GM18520 (cell line): ENCODE results near the gene MEX3B.
"Not testable (repeated sequence)": the region's sequence is repeated elsewhere in the genome, so short reads cannot be mapped to it uniquely, and the experiment has no call there.

Source experiments
- ATAC-seq: cut with Tn5 transposase; IDR thresholded peaks from one replicate; pipeline ENCODE4 v1.9.1; 2021; ENCODE audit not compliant: unreplicated experiment

The MEX3B gene

DNA sequence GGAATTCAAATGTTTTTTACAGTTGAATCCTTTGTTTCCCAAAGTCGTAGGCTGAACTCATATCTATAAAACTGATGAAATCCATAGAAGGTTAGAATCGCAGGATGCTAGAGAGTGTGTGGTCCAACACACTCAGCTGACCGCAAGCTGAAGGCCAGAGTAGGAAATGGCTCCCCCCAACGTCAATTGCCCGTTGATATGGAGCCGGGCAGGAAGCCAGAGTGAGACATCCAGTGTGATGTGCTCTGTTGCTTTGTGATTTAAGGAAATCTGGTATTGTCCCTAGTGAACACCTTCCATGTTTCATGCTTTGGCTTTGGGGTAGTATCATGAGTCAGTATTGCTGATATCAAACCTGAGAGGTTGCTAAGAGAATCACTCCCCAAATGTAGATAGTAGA lies 5.8 kb upstream of the MEX3B start:
- ATAC-seq, result no peak

DNA sequence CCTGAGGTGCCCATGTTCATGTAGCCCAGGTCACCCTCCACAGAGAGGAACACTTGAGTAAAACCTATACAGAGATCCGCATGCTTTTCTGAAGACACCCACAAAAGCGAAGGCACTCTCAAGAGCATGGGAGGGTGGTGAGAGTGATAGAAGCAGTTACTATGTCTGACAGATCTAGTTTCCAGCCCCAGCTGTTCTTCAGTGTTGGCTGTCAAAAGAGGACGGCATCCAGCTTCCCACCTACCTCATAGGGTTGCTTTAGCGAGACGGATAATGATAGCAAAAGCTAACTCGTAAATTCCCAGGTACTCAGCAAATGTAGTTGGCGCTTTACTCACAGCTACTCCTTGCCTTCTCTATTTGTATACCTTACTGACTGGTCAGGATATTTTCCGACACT lies 3.0 kb upstream of the MEX3B start:
- no peak for ATAC-seq

DNA sequence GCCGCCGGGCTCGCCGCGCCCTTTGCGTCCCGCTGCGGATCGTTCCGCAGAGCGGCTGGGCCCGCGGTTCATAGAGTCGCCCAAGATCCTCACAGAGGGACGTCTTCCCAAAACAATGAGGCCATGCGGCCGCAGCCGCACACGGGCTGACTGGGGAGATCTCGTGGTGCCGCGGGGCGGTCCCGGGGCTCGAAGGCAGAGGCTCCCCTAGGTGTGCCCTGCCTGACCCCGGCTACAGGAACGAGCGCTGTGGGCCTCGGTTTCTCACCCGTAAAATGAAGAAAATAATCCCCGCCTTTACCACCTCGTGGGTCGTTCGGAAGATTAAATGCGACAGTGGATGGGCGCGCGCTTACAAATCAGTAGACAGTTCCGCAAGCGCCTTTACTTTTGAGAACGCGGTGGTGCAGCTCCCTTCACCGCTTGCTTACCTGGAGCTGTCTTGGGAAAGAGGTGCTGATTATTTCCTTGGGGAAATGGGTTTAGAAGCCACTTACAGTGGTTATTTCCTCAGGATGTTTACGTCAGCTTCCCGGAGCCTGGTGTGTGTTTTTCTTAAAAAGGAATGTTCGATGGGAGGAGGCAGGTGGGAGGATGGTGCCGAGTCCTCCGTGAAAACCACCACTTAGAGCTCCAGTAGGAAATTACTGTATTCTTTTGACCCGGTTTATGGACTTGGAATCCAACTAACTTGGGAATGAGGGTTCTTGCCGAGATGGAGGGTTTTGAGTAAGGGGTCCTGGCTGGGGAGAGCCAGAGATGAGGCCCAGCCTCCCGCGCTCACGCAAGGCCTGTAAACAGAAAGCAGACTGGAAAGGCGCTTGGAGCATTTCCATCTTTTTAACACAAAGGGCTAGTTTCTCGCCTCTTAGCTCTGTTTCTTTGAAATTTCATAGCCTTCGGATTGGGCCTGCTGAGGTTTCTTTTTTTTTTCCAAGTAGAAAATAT lies 1.9 kb upstream of the MEX3B start:
- ATAC-seq, result no peak

DNA sequence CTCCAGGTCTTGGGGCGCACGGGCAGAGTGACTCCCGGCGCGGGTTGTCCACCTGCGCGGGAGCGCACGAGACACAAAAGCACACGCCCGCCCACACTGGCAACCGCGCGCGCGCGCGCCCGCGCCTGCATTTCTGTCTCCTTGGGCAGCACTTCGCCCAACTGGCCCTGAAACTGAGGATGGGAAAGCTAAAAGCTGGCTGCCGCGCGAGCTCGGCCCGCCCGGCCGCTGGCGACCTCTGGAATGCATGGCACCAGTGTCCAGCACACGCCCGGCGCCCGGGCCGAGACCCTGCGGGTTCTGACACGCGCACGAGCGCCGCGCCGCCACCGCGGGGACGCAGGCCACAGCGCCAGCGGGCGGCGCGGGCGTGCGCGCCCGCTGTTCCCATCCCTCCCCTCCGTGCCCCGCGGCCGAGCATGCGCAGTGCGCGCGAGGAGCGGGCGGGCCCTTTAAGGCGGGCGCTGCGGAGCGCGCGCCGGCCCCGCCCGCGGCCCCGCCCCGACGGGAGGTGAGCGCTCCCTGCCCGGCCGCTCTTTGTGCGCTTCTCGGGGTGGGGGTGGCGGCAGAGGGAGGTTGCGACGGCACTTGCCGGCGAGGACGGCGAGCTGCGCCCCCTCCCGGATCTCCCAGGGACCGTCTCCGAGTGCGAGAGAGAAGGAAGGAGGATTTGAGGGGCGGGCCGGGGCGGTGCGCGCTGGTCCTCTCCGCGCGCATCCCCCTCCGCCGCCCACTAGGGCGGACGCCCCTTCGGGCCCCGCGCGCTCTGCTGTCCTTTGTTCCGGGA lies 1.0 kb upstream of the MEX3B start:
- peak; percentile 52 for ATAC-seq

DNA sequence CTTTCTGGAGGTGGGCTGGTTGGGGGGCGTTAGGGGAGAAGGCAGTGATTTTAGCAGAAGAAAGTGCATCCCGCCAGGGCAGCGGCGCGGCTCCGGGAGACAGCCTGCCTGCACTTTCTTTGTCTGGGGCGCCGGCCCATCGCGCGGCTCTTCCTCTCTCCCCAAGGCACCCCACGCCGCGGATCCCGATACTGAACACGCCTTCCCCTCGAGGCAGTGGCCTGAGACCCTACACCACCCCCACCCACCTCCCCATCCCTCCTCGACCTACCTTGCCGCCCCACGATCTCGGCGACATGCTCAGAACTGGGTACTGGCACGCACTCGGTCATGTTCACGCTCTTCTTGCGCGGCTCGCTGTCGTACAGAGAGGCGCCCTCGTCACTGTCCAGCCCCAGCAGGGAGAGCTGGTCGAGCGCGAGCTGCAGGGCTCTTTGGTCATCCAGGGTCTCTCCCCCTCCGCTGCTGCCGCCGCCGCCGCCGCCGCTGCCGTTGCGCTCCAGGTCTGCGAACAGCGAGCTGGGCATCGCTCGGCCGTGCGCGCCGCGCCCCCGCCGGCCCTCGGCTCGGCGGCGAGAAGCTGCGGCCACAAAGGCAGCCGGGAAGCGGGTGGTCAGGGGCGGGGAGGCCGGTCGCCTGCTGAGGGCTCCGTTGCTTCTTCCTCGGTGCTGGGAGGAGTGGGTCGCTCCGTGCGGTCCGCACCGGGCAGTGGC lies 483 bp downstream of the MEX3B start:
- no peak for ATAC-seq

DNA sequence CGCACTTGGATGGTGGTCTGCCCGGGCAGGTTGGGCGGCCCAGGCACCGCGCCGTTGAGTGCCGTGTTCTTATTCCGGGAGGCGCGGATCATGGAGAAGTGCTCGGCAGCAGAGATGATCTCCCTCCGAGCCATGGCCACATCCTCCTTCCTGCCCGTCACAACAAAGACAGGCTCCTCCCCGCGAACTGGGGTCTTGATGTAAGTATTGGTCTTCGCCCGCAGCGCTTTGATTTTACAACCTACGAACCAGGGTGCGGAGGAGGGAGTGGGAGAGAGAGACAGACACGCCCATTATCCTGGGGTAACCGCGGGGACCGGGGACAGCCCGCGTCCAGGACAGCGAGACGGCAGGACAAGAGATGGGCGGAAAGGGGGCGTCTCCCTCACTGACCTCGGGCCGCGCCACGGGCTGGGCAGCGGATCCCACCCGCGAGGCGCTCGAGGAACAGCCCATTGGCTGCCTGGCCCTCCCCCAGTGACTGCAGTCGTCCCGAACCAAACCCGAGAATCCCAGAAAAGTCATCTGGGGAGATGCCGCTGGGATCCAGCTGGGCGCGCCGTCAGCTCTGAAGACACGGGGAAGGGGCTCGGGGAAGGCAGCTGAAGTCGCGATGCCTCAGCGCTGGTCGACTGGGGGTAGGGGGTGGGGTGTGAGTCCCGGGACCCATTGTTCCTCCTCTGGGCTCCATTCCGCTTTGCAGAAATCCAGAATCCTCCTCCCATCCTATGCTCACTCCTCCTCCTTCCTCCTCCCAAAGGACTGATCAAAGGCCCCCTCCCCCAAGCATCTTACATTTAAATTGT lies 1.2 kb downstream of the MEX3B start:
- no peak for ATAC-seq

DNA sequence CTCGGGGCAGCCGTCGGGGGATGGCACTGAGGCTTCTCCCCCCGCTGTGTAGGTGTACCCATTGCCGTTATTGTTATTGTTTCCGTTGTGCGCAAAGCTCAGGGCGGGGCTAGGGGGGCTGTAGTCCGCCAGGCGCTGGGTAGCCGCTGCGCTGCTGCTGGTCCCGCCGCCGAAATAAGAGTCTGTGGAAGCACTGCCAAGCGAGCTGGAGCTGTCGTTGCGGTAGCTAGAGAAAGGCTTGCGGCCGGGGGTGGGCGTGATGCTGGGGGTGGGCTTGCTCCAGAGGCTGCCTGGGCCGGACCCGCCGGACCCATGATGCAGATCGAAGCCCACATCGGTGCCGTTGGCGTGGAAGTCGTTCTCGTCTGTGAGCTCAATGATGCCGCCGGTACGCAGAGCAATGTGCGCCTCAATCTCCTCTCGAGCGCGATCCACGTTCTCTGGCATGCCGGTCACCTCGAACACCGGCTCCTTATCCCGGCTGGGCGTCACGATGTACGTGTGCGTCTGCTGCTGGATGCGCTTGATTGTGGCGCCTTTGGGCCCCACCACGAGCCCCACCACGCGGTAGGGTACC lies 1.9 kb downstream of the MEX3B start:
- no peak for ATAC-seq

DNA sequence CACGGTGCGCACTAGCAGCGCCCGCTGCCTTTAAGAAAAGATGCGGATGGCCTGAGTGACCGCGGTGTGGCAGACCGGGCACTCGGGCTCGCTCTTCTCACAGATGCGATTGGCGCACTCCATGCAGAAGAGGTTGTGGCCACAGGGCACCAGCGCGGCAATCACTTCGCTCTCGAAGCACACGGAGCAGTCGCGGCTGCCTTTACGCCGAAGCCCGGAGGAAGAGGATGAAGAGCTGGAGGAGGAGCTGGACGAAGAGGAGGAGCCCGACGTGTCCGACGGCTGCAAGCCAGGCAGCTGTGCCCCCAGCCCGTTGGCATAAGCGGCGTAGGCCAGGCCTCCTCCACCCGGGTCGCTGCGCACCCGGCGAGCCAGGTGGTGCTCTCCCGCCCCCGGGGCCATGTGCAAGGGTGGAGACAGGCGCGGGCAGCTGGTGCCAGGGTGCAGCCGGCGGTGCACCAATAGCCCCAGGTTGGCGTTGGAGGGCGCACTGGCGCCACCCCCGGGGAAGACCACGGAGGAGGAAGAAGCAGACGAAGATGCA lies 2.6 kb downstream of the MEX3B start:
- no peak for ATAC-seq

DNA sequence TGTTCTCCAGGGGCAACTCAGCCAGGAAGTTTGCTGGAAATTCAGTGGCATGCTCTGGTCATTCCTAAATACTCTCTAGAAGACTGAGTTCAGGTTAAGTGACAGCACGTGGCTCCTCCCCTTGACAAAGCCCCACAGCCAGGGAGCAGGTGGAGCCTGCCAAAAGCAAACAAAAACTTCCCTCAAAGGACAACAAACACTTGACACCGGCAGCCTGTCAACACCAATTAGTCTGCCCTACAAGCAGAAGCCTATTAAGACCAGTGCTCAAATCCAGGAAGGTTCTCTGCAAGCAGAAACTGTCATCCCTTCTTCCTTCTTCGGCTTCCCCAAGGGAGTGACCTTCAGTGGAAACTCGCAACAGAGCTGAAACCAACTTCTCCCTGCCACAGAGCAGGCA lies 5.0 kb downstream of the MEX3B start:
- ATAC-seq, result no peak

DNA sequence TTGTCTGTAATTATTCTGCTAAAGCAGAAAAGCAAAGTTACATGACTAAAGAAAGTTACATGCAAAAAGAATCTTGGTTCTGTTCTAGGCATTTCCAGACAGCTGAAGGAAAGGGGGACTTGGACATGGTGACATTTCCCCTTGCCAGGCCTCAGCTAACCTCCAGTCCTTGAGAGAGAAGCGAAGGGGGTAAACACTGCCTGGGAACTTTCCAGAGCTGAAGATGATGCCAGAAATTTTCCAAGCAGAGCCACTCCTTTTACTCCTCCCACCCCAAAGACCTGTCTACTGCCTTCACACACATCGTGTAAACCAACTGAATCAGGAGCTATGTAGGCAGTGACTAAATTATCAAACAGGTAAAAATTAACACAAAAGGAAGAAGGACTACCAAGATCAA lies 5.4 kb downstream of the MEX3B start:
- no peak for ATAC-seq

DNA sequence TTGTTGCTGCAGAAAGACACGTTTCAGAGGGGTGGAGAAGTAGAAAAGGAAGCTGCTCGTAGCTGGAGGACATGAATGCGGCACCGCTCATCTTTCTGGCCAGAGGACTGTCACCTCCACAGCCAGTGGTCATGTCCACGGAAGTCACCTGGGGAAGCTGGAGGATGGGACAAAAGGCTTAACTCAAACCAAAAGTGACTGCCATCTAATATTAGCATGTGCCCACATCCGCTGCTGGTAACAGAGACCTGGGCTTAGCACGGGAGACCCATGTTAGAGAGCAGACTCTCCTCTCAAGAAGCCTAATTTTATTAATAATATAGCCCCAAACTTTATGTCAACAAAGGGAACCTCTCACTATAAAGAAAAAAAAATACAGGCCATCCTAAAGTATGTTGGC lies 5.9 kb downstream of the MEX3B start:
- no peak for ATAC-seq

DNA sequence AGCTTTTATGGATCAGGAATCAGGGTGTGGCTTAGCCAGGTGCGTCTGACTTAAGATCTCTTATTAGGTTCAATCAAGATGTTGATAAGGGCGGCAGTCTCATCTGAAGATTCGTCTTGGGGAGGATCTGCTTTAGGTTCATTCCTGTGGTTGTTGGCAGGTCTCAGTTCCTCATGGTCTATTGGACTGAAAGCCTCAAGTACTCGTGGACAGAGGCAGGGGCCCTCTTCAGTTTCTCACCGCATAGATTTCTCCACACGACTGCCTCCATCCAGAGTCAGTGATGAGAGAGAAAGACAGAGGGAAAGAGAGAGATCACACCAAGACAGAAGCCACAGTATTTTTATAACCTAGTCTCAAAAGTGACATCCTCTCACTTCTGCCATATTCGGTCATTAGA lies 9.4 kb downstream of the MEX3B start:
- ATAC-seq, result no peak

DNA sequence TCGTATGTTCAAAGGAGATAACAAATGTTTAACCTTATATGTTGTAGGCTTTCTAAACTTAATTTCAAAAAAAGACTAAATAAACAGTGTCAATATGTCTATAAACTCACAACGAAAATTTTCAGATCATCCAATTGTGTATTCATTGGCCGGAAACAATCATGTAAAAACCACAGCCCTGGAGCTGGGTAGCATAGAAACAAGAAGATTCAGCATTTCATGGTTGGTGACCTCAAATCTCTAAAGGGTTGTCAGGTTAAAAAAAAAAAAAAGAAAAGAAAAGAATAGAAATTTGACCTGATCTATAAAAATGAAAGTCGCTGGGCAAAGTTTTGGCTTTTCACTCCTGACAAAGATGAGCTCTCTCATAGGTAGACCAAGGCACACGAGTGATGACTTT lies 13.9 kb downstream of the MEX3B start:
- ATAC-seq, result no peak

DNA sequence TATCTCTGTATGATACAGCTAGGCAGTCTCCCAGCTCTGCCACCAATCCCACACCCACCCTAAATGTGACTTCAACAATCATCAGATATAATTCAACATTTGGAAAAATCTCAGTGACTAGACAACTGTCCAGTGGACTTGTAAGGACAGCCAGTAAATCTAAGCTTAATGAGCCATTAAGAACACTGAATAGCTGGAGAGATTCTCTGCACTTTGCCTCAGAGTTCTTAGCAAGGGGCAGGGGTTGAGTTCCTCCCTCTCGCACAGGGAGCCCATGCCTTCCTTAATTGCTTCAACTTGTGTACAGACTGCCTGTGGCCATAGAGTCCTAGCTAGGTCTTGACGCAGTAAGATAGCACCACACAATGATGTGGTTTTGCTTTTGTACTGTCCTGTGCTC lies 15.6 kb downstream of the MEX3B start:
- ATAC-seq, result no peak

DNA sequence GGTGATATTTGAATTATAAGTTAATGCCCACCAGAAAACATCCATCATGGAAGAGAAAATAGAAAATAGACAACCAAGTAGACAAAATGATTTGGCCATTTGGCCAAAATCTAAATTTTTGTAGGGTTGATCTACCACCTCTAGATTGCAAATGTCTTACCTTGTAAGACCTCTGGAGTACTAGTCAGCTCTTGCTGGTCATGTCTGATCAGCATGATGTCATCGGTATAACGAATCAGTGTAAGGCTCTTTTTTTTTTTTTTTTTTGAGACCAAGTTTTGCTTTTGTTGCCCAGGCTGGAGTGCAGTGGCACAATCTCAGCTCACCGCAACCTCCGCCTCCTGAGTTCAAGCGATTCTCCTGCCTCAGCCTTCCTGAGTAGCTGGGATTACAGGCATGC lies 17.7 kb downstream of the MEX3B start:
- ATAC-seq, result not testable (repeated sequence)

DNA sequence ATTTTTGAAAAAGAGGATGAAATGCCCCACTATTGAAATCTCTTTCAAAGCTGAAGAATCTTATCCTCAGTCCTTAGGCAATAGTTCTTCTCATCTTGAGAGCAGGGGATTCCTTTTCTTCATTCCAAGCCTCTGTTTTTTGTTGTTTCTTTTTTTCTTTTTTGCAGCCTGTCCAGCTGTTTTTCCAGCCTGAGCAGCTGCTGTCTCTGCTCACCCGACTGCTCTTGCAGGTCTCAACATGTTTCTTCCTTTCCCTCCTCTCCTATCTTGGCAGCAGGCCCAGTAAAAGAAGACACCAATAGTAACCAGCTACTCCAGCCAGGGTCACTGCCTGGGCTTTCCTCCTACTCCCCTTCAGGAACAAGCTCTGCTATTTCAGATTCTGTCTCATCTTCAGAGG lies 23.8 kb downstream of the MEX3B start:
- ATAC-seq, result no peak

DNA sequence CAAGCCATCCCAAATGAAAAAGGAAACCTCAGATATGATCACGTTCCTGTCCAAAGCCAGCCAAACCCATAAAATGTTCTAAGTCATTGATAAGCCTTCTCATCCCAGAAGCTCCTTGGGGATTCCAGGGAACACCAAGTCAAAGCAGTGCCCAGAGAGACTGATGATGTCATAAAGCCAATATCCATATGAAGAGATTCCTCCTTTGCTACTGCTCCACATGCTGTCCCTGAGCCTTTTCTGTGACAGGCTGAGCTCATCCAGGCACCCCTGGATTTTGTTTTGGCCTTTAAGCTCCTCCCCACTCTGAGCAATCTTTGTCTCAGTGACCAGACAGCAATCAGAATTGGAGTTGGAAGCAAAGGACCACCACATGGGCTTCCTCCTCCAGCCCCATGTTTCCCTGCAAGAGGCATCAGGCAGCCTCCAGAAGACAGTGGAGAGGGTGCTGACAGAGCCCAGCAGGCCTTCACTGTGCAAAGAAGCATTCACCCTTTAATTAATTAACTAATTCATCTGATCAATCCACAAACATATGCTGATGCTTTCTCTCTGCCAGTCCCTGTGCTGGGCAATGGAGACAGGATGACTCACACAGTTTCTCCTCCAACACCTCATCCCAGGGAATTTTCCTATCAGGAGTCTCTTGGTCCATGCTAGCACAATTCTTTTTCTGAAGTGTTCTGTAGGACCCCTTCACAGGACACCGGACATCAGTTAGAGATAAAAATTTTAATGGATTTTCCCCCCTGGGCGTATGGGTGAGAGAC lies 25.0 kb downstream of the MEX3B start:
- no peak for ATAC-seq

DNA sequence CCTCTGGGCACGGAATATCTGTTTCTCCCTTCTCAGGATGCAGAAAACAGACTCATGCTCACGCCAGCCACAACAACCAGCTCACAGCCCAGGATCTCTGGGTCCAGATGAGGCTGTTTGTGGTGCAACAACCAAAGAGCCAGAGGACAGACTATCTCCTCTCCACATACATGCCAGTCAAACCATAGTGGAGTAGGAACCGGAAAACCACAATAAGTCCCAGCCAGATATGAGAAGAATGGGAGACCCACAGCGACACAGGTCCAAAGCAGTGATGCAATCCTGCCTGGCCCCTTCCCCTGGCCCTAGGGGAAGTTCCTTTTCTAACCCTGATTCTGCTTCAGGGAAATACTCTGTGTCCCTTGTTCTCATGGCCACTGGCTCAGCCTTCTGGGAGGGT lies 27.6 kb downstream of the MEX3B start:
- no peak for ATAC-seq

DNA sequence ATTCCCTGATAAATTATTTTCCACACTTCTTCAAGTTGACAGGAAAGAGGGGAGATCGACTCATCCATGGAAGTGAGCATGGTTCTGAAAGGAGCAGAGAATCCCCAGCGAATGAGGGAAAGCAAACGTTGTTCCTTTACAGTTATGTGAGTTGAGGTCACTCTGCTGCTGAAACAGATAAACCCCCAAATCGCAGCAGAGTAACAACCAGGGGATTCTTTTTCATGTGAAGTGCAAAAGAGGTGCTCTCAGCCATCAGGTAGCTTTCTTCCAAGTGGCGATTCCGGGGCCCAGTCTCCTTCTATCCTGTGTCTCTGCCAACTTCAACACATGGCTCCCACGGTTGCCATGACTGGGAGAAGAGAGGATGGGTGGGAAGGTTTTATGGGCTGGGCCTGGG lies 28.2 kb downstream of the MEX3B start:
- no peak for ATAC-seq
